Right atrium auricular region (tissue), 2 donors: ENCODE results near the gene MGAM2. TPM values are rescaled to one million over a fixed set of nuclear protein-coding genes. Genes with fewer than 3 reads are reported as not detected.

ENCODE experiments used
- DNase-seq: peaks from one replicate; pipeline ENCODE4 v3.0.0-alpha.2; 2019; ENCODE audit warnings: low spot score
- H3K27ac ChIP-seq, 2 donors: fragments of 200-600 bp; sonication (generic); 1 replicate in 1 of 2; 2 replicates in 1 of 2; pipeline ENCODE4 v1.5.1; 2016 to 2019
- H3K27me3 ChIP-seq, 2 donors: fragments of 200-600 bp; sonication (generic); one replicate each; pipeline versions ENCODE4 v1.5.1 to v1.6.0; 2017 to 2019
- H3K36me3 ChIP-seq: fragments of 200-600 bp; sonication (generic); one replicate; pipeline ENCODE4 v1.5.1; 2016
- H3K4me1 ChIP-seq, 2 donors: fragments of 200-600 bp; sonication (generic); one replicate each; pipeline versions ENCODE4 v1.5.1 to v1.6.0; 2017 to 2019
- H3K4me3 ChIP-seq, 2 donors: fragments of 200-600 bp; sonication (generic); 1 replicate in 1 of 2; 2 replicates in 1 of 2; pipeline ENCODE4 v1.5.1; 2017 to 2019; ENCODE audit warnings: mild to moderate bottlenecking in 1 of 2, moderate library complexity in 1 of 2
- H3K9me3 ChIP-seq, 2 donors: fragments of 200-600 bp; sonication (generic); one replicate each; pipeline ENCODE4 v1.5.1; 2019
- CTCF ChIP-seq, 2 donors: fragments of 200-600 bp; sonication (generic); IDR thresholded peaks; one replicate each; pipeline ENCODE4 v1.5.1; 2019; ENCODE audit warnings: antibody characterized with exemption in 2 of 2
- total RNA-seq, 2 donors: library from RNA; depleted of rRNA; stranded (reverse); fragments of >200 nt; gene quantifications; one replicate each; pipeline ENCODE4 v1.1.0, GENCODE V29; 2016

MGAM2 gene
- total RNA-seq, 2 donors from 2014 or later, result 0.04 to 0.15 TPM

- Histone ChIP-seq H3K4me3 (no peak overlapping the region), H3K36me3 (no peaks in the 10 kb centered on the region), H3K27ac (no peak overlapping the region), H3K27me3 (no peaks in the 10 kb centered on the region), H3K9me3 (no peaks in the 10 kb centered on the region), H3K4me1 (no peaks in the 10 kb centered on the region)
- no peak for DNase-seq
- TF ChIP-seq CTCF (IDR thresholded peaks at IDR 0.05), result no peak
These were observed 1.4 kb upstream of the MGAM2 start for GRCh38 chr7:142110098-142110497.

- H3K4me3 ChIP-seq, result no peak overlapping the region
- no peaks in the 10 kb centered on the region for H3K9me3 ChIP-seq
- TF ChIP-seq CTCF (IDR thresholded peaks at IDR 0.05), result no peak
- H3K4me1 ChIP-seq, result no peaks in the 10 kb centered on the region
- H3K36me3 ChIP-seq, result no peaks in the 10 kb centered on the region
- no peak overlapping the region for H3K27ac ChIP-seq
- no peak for DNase-seq
- no peaks in the 10 kb centered on the region for H3K27me3 ChIP-seq
These were observed 880 bp upstream of the MGAM2 start for GRCh38 chr7:142110638-142111037.

GRCh38 chr7:142112086-142112485 lies 568 bp downstream of the MGAM2 start:
- Histone ChIP-seq H3K4me1 (no peaks in the 10 kb centered on the region), H3K27me3 (no peaks in the 10 kb centered on the region), H3K36me3 (no peaks in the 10 kb centered on the region), H3K27ac (no peak overlapping the region), H3K9me3 (no peaks in the 10 kb centered on the region), H3K4me3 (no peak overlapping the region)
- no peak for DNase-seq
- no peak for TF ChIP-seq CTCF (IDR thresholded peaks at IDR 0.05)

GRCh38 chr7:142114207-142114606 lies 2.7 kb downstream of the MGAM2 start:
- Histone ChIP-seq H3K36me3 (no peaks in the 10 kb centered on the region), H3K27ac (no peak overlapping the region), H3K27me3 (no peaks in the 10 kb centered on the region), H3K9me3 (no peaks in the 10 kb centered on the region), H3K4me3 (no peak overlapping the region), H3K4me1 (no peaks in the 10 kb centered on the region)
- DNase-seq, result no peak
- TF ChIP-seq CTCF (IDR thresholded peaks at IDR 0.05), result no peak

- no peak for TF ChIP-seq CTCF (IDR thresholded peaks at IDR 0.05)
- no peak for DNase-seq
- no peaks in the 10 kb centered on the region for H3K27me3 ChIP-seq
- H3K9me3 ChIP-seq, result no peaks in the 10 kb centered on the region
- no peaks in the 10 kb centered on the region for H3K4me1 ChIP-seq
- no peak overlapping the region for H3K4me3 ChIP-seq
- H3K27ac ChIP-seq, result no peak overlapping the region
- H3K36me3 ChIP-seq, result no peaks in the 10 kb centered on the region
These were observed 9.0 kb downstream of the MGAM2 start for GRCh38 chr7:142120524-142120923.

GRCh38 chr7:142123184-142123583 lies 11.7 kb downstream of the MGAM2 start:
- Histone ChIP-seq H3K4me3 (no peak overlapping the region), H3K9me3 (no peaks in the 10 kb centered on the region), H3K27ac (no peak overlapping the region), H3K36me3 (no peaks in the 10 kb centered on the region), H3K4me1 (no peaks in the 10 kb centered on the region), H3K27me3 (no peaks in the 10 kb centered on the region)
- TF ChIP-seq CTCF (IDR thresholded peaks at IDR 0.05), result no peak
- DNase-seq, result no peak
